Measurements from ENCODE around the gene PAPSS2.

GRCh38 chr10:87724789-87725188 is 65.1 kb downstream of the PAPSS2 start:
- TF ChIP-seq SPI1 (IDR thresholded peaks at IDR 0.05; ENCODE audit: borderline replicate concordance, low read depth) (no peak), CTCF (IDR thresholded peaks at IDR 0.05; ENCODE audit: insufficient read depth, low read length) (no peak), REST (IDR thresholded peaks at IDR 0.05; ENCODE audit: insufficient replicate concordance, low read depth) (no peak), POLR2AphosphoS5 (IDR thresholded peaks at IDR 0.05; ENCODE audit: low read depth) (no peak), GABPA (IDR thresholded peaks at IDR 0.05; ENCODE audit: low read depth) (no peak)

Data from HL-60 (cell line).